ENCODE results near the gene AGBL1.

DNA sequence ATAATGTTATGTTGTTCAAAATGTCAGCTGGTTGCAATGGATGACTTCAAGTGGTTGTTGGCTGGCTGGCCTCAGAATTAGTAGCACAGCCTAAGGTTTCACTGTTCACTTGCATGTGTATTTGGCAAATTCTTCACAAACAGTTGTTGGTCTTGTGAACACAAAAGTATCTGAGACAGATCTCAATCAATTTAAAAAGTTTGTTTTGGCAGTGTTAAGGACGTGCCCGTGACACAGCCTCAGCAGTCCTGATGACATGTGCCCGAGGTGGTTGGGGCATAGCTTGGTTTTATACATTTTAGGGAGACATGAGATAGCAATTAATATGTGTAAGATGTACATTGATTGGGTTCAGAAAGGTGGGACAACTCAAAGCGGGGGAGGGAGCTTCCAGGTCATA, 436.0 kb downstream of the AGBL1 start:
- TF ChIP-seq, protein P1, sequence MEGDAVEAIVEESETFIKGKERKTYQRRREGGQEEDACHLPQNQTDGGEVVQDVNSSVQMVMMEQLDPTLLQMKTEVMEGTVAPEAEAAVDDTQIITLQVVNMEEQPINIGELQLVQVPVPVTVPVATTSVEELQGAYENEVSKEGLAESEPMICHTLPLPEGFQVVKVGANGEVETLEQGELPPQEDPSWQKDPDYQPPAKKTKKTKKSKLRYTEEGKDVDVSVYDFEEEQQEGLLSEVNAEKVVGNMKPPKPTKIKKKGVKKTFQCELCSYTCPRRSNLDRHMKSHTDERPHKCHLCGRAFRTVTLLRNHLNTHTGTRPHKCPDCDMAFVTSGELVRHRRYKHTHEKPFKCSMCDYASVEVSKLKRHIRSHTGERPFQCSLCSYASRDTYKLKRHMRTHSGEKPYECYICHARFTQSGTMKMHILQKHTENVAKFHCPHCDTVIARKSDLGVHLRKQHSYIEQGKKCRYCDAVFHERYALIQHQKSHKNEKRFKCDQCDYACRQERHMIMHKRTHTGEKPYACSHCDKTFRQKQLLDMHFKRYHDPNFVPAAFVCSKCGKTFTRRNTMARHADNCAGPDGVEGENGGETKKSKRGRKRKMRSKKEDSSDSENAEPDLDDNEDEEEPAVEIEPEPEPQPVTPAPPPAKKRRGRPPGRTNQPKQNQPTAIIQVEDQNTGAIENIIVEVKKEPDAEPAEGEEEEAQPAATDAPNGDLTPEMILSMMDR (conservative IDR thresholded peaks at IDR 0.05), result no peak
- TF ChIP-seq EZH2 (IDR thresholded peaks at IDR 0.05; ENCODE audit: low read depth), result no peak

Data from PC-9 (cell line).